SW480 (cell line): ENCODE data around the gene RIC3.

Experiments used
- DNase-seq: peaks from one replicate; pipeline ENCODE4 v3.0.0-alpha.2; 2016; ENCODE audit warnings: low spot score

RIC3 gene

DNA sequence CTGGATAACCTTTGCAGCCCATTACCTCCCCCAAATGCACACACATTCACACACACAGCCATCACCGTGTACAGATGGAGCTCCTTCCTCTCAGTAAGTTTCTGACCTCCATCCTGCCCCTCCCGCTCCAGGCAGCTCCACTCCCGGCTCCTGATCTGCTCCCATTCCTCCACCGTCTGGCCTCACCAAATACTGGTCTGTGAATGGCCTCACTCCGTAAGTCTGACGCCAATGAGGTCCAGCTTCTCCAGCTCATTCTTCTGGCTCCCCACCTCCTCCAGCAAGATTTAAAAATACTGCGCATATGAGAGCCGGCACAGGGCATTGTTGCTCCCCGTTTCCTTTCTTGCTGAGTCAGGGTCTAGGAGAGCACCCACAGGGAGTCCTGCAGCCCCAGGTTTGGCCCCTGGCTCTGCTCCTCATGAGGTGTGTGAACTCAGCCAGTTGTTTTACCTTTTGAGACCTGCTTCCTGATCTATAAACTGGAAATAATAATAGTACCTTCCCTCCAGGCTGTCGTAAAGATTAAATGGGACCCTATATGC is 101.8 kb downstream of the RIC3 start:
- DNase-seq = no peak

DNA sequence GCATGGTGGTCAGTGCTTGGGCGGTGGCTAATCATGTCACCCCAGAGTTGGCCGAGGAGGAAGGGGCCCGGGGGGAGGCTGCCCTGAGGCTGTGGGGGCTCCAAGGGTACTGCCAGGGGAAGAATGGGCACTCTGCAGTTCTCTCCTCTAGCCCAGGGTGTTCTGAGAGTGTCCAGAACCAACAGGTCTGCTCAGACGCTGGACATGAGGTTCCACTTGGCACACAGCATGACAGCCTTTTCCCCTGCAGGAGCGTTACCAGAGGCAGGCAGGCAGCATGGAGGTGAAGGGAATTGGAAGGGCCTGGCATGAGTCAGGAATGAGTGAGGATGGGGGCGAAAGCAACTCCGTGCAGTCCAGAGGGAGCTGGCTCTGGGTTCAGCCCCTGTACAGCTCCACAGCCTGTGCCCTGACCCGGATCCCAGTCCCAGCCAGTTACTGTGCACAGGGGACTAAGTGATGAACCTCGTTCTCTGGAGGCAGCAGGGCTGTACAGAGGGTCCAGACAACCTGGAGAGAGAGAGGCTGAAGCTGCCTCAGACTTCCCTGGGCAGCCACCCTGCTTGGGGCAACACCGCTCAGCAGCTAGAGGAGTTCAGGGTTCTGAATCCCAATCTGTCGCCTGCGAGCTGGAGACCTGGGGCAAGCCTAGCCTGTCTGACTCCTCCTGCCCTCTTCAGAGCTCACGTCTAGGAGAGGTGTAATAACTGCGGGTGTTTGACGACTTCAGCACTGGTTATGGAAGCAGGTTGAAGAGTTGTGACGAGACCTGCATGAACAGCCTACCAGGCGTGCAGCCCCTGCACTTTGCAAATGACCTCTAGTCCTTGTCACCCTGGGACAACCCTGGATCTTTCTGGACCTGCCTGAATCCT is 102.6 kb downstream of the RIC3 start:
- no peak for DNase-seq

DNA sequence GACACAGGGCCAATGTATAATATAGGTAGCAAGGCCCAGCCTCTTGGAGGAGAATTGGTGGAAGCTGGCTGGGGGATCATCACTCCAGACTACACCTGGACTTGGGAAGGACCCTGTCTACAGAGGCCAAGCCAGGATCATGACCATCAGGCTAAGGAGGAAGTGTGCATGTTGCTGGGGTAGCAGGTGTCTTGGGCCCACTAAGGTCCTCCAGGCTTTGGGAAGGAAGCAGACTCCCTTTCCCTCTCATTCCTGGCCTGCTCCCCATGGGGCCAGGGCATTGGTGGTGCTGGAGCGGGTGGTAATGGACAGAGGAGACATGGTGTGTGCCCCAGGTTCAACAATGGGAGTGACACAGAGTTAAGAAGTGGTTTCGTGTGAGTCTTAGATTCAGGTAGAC is 103.8 kb downstream of the RIC3 start:
- DNase-seq = no peak

DNA sequence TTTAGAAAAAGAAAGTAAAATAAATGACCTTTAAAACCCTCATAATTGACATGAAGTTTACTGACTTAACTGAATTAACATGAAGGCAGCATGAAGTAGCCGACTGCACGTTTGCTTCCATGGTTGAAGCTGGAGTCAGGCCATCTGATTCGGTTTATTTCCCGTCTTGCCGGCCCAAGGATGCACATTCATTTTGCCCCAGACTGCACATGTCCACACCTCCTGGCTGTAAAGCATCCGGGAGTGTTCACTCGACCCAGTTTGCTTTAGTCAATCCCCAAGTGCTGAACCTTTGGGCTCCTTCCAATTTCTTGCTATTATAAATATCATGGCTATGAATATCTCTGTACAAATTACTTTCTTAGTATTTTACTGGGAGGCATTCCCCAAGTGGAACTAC is 105.5 kb downstream of the RIC3 start:
- no peak for DNase-seq

DNA sequence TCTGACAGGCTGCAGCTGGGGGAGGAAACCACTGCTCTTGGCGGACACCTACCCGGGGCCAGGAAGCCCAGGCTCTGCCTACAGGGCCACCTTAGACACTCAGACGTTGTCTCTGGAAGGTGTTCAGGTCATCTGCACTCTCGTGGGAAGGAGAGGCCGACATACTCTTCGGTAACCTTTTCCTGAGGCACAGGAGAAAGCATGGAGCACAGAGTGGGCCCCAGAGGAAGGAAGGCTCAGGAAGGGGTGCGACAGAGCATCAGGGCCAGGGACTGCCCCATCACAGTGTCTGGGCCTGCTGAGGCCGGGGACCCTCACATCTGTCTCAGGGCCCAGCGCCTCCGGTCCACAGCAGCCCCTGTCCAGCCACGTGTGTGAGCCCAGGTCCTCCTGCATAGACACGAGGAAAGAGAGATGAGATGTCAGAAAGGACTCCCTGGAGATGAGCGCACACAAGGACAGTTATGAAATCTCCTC is 106.0 kb downstream of the RIC3 start:
- DNase-seq = no peak

DNA sequence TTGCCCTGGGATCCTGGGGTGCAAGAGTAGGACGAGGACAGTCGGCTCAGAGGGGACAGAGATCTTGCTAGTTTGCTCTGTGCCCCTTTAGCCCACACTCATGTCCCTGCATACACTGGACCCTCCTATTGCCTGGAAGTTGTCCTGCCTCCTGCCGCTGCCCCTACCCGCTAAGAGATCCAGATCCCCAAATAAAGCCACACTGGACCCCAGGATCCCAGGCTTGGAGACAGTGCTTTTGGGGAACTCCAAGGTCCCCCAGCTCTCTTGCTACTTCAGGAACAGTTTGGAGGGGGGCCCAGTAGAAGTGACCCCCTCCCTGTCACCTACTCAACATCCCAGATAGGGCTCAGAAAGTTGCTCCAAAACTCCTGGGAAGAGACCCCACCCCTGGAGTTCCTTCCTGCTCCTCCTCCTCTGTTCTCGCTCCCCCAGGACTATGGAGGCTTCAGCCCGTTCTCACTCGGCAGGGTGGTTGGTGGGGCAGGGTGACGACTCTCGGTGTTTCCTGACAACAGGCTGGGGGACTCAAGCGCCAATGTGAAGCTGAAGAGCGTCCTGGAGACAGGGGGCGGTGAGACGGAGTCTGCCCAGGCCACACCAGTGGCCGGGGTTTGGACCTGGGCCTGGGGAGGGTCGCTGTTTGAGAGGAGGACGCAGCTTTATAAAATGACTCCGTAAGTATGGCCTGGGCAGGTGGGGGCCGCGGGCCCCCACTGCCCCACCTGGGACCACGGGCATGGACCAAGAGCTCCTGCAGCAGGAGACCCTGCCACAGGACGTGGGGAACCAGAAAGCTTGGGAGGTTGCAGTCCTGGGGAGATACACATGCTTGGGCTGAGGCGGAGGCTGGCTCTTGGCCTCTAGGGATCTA is 107.0 kb downstream of the RIC3 start:
- DNase-seq = no peak

DNA sequence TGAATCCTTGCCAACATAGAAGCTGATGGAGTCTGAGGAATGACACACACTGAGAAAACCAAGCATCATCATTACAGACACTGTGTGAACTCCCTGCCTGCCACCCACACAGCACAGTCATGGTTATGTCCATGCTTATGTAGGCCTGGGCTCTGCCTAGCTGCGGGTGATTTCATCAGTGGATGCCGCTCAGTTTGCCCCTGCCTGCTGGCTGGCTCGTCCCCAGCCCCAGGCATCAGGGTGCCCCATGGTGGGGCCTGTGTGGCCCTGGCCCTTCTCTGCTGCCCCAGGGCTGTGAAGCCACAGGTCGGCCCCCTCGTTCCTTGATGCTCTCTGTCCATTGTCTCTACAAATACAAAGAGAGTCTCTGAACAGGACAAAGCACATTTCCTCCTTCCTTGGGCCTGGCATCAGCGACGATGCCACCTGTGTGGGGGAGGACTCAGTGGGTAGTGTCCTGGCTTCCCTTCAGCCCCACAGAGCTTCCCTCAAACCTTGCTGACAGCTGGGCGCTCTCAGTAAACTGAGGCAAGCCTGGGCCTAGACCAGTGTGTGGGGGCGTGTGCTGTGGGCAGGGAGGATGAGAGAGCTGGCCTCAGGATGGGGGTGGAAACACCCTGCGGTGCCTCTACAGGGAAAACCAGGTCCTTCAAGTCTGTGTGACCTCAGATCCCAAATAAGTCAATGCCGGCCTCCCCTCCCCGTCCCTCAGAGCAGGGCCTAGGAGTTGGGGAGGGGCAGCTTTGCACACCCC is 107.8 kb downstream of the RIC3 start:
- DNase-seq = no peak

DNA sequence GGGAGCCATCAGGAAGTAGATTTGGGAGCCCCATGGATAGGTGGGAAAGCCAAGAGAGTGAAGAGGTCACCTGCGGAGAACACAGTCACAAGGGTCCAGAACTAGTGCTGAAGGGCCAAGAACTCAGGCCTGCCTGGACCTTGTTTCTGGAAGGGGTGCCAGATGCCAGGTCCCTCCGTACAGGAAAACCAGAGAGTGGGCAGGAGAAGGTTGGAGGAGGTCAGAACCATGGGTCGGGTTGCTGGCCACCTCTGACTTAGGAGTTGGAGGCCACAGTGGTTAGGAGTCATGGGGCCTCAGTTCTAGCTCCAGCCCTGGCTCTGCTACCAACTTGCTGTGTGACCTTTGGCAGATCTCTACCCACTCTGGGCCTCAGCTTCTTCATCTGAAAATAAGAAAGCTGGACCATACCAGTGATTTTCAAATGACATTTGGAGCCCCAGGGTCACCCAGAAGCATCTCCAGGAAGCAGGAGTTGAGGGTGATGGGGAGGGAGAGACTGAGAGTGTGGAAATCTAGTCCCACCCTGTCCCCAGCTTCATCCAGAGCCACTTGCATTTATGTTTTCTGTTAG is 108.6 kb downstream of the RIC3 start:
- DNase-seq = no peak

DNA sequence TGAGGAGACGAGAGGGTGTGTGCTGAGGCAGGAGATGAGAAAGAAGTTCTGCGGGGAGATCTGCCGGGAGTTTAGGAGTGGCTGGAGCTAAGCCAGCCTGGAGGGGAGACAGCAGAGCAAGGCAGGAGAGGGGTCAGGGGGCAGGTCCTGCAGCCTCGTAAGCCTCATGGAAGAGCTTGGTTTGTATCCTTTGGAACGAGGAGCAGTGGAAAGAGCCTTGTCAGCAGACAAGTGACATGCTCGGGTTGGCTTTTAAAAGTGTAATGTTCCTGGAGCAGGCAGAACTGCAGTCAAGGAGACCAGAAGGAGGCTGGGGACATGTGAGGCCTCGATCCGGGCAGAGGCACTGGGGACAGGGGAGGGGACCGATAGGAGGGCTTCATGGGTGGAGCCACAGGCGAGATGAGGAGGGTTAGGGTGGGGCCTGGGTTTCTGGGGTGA is 109.2 kb downstream of the RIC3 start:
- no peak for DNase-seq

DNA sequence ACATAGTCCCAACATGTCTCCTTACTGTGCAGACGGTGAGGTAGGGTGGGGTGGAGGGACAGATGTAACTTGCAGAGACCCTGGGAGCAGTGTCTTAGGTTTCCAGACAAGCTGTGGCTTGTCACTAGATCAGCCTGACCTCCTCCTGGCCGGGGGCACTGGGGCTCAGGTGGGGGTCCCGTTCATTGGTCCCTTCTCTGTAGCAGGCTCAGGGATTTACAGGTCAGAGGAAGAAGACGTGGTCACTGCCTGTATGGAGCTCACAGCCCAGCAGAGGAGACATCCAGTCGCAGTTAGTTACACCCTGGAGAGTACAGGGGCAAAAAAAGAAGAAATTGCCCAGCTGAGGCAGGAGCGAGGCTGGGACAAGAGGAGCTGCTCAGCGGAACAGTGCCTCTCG is 109.8 kb downstream of the RIC3 start:
- no peak for DNase-seq

DNA sequence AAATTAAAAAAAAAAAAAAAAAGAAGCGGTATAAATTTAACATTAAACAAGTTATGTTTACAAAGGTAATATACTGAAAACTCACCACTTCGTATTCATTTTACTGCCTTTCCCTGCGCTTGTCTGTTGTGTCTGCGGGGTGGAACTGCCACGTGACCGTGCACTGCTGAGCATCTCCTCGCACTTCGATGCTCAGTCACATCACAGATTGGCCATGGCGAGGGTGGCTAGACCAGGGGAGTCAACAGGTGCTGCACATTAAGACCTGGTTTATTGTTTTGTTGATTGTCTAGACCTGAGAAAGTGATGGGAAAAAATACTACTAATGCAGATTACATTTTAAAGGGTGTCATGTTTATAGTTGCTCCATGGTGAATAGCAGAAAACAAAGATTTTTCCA is 110.6 kb downstream of the RIC3 start:
- no peak for DNase-seq

DNA sequence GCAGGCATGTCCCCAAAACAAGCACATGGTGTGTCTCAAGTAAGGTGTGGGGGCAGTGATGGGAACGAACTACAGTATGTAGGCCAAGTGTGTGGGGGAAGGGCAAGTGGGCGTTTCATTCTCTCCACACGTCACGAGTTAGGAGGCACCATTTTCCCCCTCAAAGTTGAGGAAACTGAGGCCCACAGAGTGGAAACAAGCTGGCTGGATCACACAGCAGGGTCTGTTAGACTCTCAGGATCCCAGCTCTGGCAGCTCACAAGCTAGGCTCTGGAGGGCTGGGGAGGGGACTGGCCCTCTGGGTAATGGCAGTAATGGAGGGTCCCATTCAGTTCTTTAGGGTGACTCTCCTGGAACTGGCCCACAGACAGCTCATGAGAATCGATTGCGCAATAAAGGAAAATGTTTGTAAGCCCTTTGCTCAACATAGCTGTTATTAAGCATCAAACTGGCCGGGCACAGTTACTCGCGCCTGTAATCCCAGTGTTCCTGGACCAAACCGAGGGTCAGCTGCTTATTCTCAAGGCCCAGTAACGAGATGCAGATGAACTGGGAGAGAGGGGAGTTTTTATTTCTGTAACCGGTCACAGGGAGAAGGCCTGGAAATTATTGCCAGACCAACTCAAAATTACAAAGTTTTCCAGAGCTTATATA is 111.9 kb downstream of the RIC3 start:
- DNase-seq = no peak
